HL-60/S4 treated with phorbol 12-myristate 13-acetate at 8.2 ng/mL for 4 days and 3 days (cell line): Measurements from ENCODE around the gene TJP3.
"Not testable (repeated sequence)": the region's sequence is repeated elsewhere in the genome, so short reads cannot be mapped to it uniquely, and the experiment has no call there.

ENCODE experiments used
- in situ Hi-C: fragments of 300-500 bp; cut with MboI; formaldehyde crosslinking; loops from 2 replicates; pipeline ENCODE4 v1.15.0; 2022; ENCODE audit warnings: low sequenced_read_pairs

The TJP3 gene

GRCh38 chr19:3765757-3766156 lies 57.6 kb downstream of the TJP3 start:
- in situ Hi-C loops = not testable (repeated sequence)

GRCh38 chr19:3766520-3766919 lies 58.3 kb downstream of the TJP3 start:
- in situ Hi-C loops = no loop called here

- in situ Hi-C loops = no loop called here
Observed at GRCh38 chr19:3767050-3767449, 58.9 kb downstream of the TJP3 start.

- in situ Hi-C loops = no loop called here
Observed at GRCh38 chr19:3768015-3768747, 60.0 kb downstream of the TJP3 start.

- in situ Hi-C loops = no loop called here
Observed at GRCh38 chr19:3768748-3769099, 60.5 kb downstream of the TJP3 start.

GRCh38 chr19:3769494-3769893 lies 61.3 kb downstream of the TJP3 start:
- in situ Hi-C loops = no loop called here

- in situ Hi-C loops = no loop called here
Observed at GRCh38 chr19:3770136-3770999, 62.2 kb downstream of the TJP3 start.

- in situ Hi-C loops = no loop called here
Observed at GRCh38 chr19:3771000-3771905, 63.1 kb downstream of the TJP3 start.

- in situ Hi-C loops = no loop called here
Observed at GRCh38 chr19:3771906-3772455, 63.8 kb downstream of the TJP3 start, which contains the start of gene RAX2. Gene RAX2, minus strand, starts transcription at chr19:3772228. Its CDS starts 486 bp downstream, at chr19:3771742.

GRCh38 chr19:3773814-3774515 lies 65.8 kb downstream of the TJP3 start:
- in situ Hi-C loops = no loop called here

- in situ Hi-C loops = no loop called here
Observed at GRCh38 chr19:3774621-3775373, 66.6 kb downstream of the TJP3 start.

GRCh38 chr19:3775374-3775711 lies 67.2 kb downstream of the TJP3 start:
- in situ Hi-C loops = no loop called here

- in situ Hi-C loops = no loop called here
Observed at GRCh38 chr19:3775831-3776230, 67.6 kb downstream of the TJP3 start.

- in situ Hi-C loops = no loop called here
Observed at GRCh38 chr19:3776479-3777040, 68.4 kb downstream of the TJP3 start.

- in situ Hi-C loops = no loop called here
Observed at GRCh38 chr19:3778104-3778867, 70.1 kb downstream of the TJP3 start.

- in situ Hi-C loops = no loop called here
Observed at GRCh38 chr19:3778899-3779723, 70.9 kb downstream of the TJP3 start.

GRCh38 chr19:3780786-3781304 lies 72.7 kb downstream of the TJP3 start:
- in situ Hi-C loops = no loop called here
